B cell (primary cell): Measurements from ENCODE around the gene SLC25A18. TPM values are rescaled to one million over a fixed set of nuclear protein-coding genes. Genes with fewer than 3 reads are reported as not detected.

Experiments
- ATAC-seq: fragments of 200-7000 bp; cut with Tn5 transposase; one replicate; pipeline ENCODE4 v1.10.0; 2021; ENCODE audit warnings: low read depth, mild to moderate bottlenecking, moderate number of reproducible peaks, moderate library complexity
- CTCF ChIA-PET: fragments of 350-600 bp; sonication (Branson Sonifier 250); formaldehyde crosslinking; loops from one replicate; lab custom pipeline; 2021; ENCODE audit warnings: antibody characterized with exemption, inconsistent platforms; lab: Charles Lee
- POLR2A ChIA-PET: fragments of 350-600 bp; sonication (Branson Sonifier 250); formaldehyde crosslinking; loops from one replicate; lab custom pipeline; 2021; ENCODE audit warnings: antibody characterized with exemption; lab: Charles Lee
- DNase-seq: peaks from one replicate; pipeline ENCODE4 v3.0.0; 2013
- H2AFZ ChIP-seq: 2 replicates; pipeline ENCODE4 v1.6.1; 2012; ENCODE audit warnings: mild to moderate bottlenecking, low read depth, low read length; ENCODE audit not compliant: insufficient read depth, poor library complexity, severe bottlenecking
- H3K27ac ChIP-seq, 2 donors: 1 replicate in 1 of 2; 2 replicates in 1 of 2; pipeline ENCODE4 v1.5.1; 2012 to 2013; ENCODE audit warnings: low read length in 2 of 2, mild to moderate bottlenecking in 2 of 2, moderate library complexity in 1 of 2
- H3K27me3 ChIP-seq, 4 experiments: fragments of 200-600 bp in 1 of 4; sonication (generic) in 1 of 4; replicated peaks in 1 of 4; 1 replicate in 2 of 4; 2 replicates in 2 of 4; pipeline versions ENCODE4 v1.6.1 to v1.7.0; 2013 to 2016; ENCODE audit warnings: low read length in 3 of 4, mild to moderate bottlenecking in 2 of 4, mixed read lengths in 1 of 4, moderate library complexity in 1 of 4; ENCODE audit not compliant: insufficient read depth in 4 of 4, control insufficient read depth in 3 of 4; ENCODE audit errors: control extremely low read depth in 1 of 4
- H3K36me3 ChIP-seq, 2 experiments: replicated peaks in 1 of 2; 1 replicate in 1 of 2; 2 replicates in 1 of 2; pipeline versions ENCODE4 v1.6.1 to v1.7.1; 2013; ENCODE audit warnings: low read length in 1 of 2; ENCODE audit not compliant: insufficient read depth in 2 of 2, control insufficient read depth in 1 of 2; ENCODE audit errors: control extremely low read depth in 1 of 2, extremely low read depth in 1 of 2
- H3K4me1 ChIP-seq, 2 donors: fragments of 200-600 bp in 1 of 2; sonication (generic) in 1 of 2; 1 replicate in 1 of 2; 2 replicates in 1 of 2; pipeline versions ENCODE4 v1.5.1 to v1.6.1; 2013 to 2017; ENCODE audit warnings: low read length in 2 of 2; ENCODE audit not compliant: control insufficient read depth in 2 of 2, insufficient read depth in 2 of 2
- H3K4me2 ChIP-seq: replicated peaks from 2 replicates; pipeline ENCODE3; 2012; ENCODE audit warnings: mild to moderate bottlenecking, low read depth, low read length; ENCODE audit not compliant: poor library complexity, severe bottlenecking
- H3K4me3 ChIP-seq, 5 experiments: fragments of 200-600 bp in 1 of 5; sonication (generic) in 1 of 5; 1 replicate in 3 of 5; 2 replicates in 2 of 5; pipeline versions ENCODE4 v1.5.1 to v1.7.0; 2011 to 2016; ENCODE audit warnings: low read length in 4 of 5, mild to moderate bottlenecking in 4 of 5, low read depth in 2 of 5, control low read depth in 1 of 5, moderate library complexity in 1 of 5; ENCODE audit not compliant: insufficient read depth in 1 of 5; ENCODE audit errors: control extremely low read depth in 1 of 5, extremely low read depth in 1 of 5
- H3K79me2 ChIP-seq: fragments of 200-600 bp; sonication (generic); one replicate; pipeline ENCODE4 v1.6.0; 2016; ENCODE audit warnings: low read length; ENCODE audit not compliant: control insufficient read depth, insufficient read depth
- H3K9ac ChIP-seq: fragments of 200-600 bp; sonication (generic); 2 replicates; pipeline ENCODE4 v1.6.1; 2017; ENCODE audit warnings: mild to moderate bottlenecking, low read length, moderate library complexity
- H3K9me3 ChIP-seq, 3 donors: one replicate each; pipeline versions ENCODE4 v1.6.1 to v1.7.1; 2013; ENCODE audit warnings: low read length in 2 of 3; ENCODE audit not compliant: control insufficient read depth in 2 of 3, insufficient read depth in 1 of 3; ENCODE audit errors: control extremely low read depth in 1 of 3
- H4K20me1 ChIP-seq: 2 replicates; pipeline ENCODE4 v1.6.0; 2012; ENCODE audit warnings: mild to moderate bottlenecking, low read length; ENCODE audit not compliant: insufficient read depth, control insufficient read depth, poor library complexity, severe bottlenecking
- H3K27ac Mint-ChIP-seq: one replicate; pipeline ENCODE4 v1.8.0; 2021; ENCODE audit warnings: mixed read lengths
- H3K27me3 Mint-ChIP-seq: one replicate; pipeline ENCODE4 v1.8.0; 2021; ENCODE audit warnings: mixed read lengths
- H3K4me1 Mint-ChIP-seq: one replicate; pipeline ENCODE4 v1.8.0; 2021; ENCODE audit warnings: mixed read lengths
- H3K4me3 Mint-ChIP-seq: one replicate; pipeline ENCODE4 v1.8.0; 2021; ENCODE audit warnings: mixed read lengths
- H3K9me3 Mint-ChIP-seq: one replicate; pipeline ENCODE4 v1.8.0; 2022; ENCODE audit warnings: mixed read lengths; ENCODE audit not compliant: insufficient read depth
- EZH2 ChIP-seq: IDR thresholded peaks from 2 replicates; pipeline ENCODE4 v1.6.1; 2012; ENCODE audit warnings: borderline replicate concordance, low read depth, mild to moderate bottlenecking, moderate library complexity, low read length; ENCODE audit not compliant: insufficient read depth, poor library complexity, severe bottlenecking
- WGBS: methylation state at CpG from one replicate; pipeline ENCODE4 v1.1.5; 2013; ENCODE audit warnings: missing lambda C conversion rate; ENCODE audit not compliant: insufficient coverage; 5-methylcytosine and 5-hydroxymethylcytosine counted together
- intact Hi-C: fragments of 100-400 bp; cut with micrococcal nuclease; formaldehyde crosslinking; loops from one replicate; pipeline ENCODE4 v1.10.0; 2022
- polyA plus RNA-seq: library from polyadenylated mRNA; depleted of rRNA; stranded (reverse); fragments of >200 nt; gene quantifications from 2 replicates; pipeline ENCODE4 v1.2.3, GENCODE V29; 2012
- total RNA-seq, 2 donors: library from RNA; stranded (reverse); fragments of 120-200 nt in 1 of 2; gene quantifications; 1 replicate in 1 of 2; 2 replicates in 1 of 2; pipeline versions ENCODE4 v1.2.3 to v1.2.4, GENCODE V29; 2013 to 2022
- TF ChIP-seq, protein P1 (sequence below): fragments of 200-600 bp; IDR thresholded peaks from one replicate; pipeline ENCODE4 v1.8.0; 2022; ENCODE audit warnings: antibody characterized with exemption, mild to moderate bottlenecking

The SLC25A18 gene
- total and polyA plus RNA-seq, 2 donors (not counting 1 experiment from before 2014, with no cell fraction given) = not detected

DNA sequence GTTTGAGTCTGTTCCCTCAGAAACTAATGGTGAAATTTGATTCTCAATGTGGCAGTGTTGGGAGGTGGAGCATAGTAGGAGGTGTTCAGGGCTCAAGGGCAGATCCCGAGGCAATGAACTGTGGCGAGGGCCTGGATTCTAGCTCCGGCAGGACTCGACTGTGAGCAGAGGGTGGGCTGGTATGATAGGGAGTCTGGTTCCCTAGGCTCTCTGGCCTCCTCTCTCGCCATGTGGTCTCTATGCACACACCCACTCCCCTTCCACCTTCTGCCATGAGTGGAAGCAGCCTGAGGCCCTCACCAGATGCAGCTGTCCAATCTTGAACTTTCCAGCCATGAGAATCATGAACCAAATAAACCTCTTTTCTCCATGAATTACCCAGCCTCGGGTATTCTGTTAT lies 32.9 kb downstream of the SLC25A18 start:
- CTCF ChIA-PET = no interaction called here
- peaks cover 30% of the 10 kb centered on the region for H3K4me1 Mint-ChIP-seq
- peak overlapping the region; percentile 10 for H3K4me3 Mint-ChIP-seq

DNA sequence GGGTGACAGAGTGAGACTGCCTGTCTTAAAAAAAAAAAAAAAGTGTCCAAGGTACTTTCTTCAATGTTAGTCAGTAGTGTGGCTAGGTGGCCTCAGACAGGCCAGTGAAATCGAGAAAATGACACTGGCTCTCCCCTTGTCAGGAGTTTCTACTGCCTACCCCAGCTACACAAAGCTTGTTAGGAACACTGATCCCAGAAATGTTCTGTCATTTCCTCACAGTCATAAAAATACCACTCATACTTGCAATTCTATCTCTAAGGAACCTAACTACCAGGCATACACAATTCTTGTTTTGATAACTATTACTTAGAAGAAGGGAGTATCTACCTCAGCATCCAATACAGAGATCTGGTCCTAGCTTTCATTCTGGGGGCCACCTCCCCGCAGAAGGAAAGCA lies 33.9 kb downstream of the SLC25A18 start:
- ATAC-seq (no peak), DNase-seq (no peak)
- Mint-ChIP-seq H3K27ac (no peak overlapping the region), H3K4me1 (peaks cover 30% of the 10 kb centered on the region), H3K4me3 (no peak overlapping the region), H3K27me3 (no peaks in the 10 kb centered on the region), H3K9me3 (no peaks in the 10 kb centered on the region)
- H3K4me3 ChIP-seq = no peak overlapping the region
- peaks cover 26 to 27% of the 10 kb centered on the region in 2 donors for H3K4me1 ChIP-seq
- peaks cover 0 to 5% (median 5%) of the 10 kb centered on the region in 3 donors for H3K9me3 ChIP-seq
- H3K9ac ChIP-seq = no peak overlapping the region
- 94% methylated on average over 2 of the region's 2 CpGs for WGBS
- no peak for TF ChIP-seq EZH2
- TF ChIP-seq, protein P1, sequence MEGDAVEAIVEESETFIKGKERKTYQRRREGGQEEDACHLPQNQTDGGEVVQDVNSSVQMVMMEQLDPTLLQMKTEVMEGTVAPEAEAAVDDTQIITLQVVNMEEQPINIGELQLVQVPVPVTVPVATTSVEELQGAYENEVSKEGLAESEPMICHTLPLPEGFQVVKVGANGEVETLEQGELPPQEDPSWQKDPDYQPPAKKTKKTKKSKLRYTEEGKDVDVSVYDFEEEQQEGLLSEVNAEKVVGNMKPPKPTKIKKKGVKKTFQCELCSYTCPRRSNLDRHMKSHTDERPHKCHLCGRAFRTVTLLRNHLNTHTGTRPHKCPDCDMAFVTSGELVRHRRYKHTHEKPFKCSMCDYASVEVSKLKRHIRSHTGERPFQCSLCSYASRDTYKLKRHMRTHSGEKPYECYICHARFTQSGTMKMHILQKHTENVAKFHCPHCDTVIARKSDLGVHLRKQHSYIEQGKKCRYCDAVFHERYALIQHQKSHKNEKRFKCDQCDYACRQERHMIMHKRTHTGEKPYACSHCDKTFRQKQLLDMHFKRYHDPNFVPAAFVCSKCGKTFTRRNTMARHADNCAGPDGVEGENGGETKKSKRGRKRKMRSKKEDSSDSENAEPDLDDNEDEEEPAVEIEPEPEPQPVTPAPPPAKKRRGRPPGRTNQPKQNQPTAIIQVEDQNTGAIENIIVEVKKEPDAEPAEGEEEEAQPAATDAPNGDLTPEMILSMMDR = no peak
- H4K20me1 ChIP-seq = peaks cover 48% of the 10 kb centered on the region
- H3K4me2 ChIP-seq = no peak overlapping the region
- ChIA-PET CTCF (no interaction called here), POLR2A (interaction anchor here (0.7 kb wide), 1 partner anchor 41 kb away, joined by 3 read pairs; the partner anchor contains the start of gene BCL2L13)
- H3K36me3 ChIP-seq = peaks cover 3 to 62% of the 10 kb centered on the region in 2 experiments
- no peak overlapping the region for H2AFZ ChIP-seq
- intact Hi-C loops = no loop called here
- H3K27ac ChIP-seq = no peak overlapping the region
- no peaks in the 10 kb centered on the region for H3K27me3 ChIP-seq
- no peaks in the 10 kb centered on the region for H3K79me2 ChIP-seq

More for the DNA sequence above, 32.9 kb downstream of the SLC25A18 start:
- POLR2A ChIA-PET = no interaction called here
- no peaks in the 10 kb centered on the region for H3K27me3 ChIP-seq
- intact Hi-C loops = no loop called here
- peaks cover 26 to 27% of the 10 kb centered on the region in 2 donors for H3K4me1 ChIP-seq
- H3K36me3 ChIP-seq = peaks cover 3 to 68% of the 10 kb centered on the region in 2 experiments
- 96% methylated on average over 4 of the region's 6 CpGs for WGBS
- no peak overlapping the region for H3K27ac Mint-ChIP-seq
- DNase-seq (no peak), ATAC-seq (no peak)
- H3K27ac ChIP-seq = no peak overlapping the region
- H3K4me2 ChIP-seq = no peak overlapping the region
- peaks cover 0 to 5% (median 5%) of the 10 kb centered on the region in 3 donors for H3K9me3 ChIP-seq
- peaks cover 41% of the 10 kb centered on the region for H4K20me1 ChIP-seq
- no peak for TF ChIP-seq EZH2
- TF ChIP-seq, protein P1 = no peak
- H3K79me2 ChIP-seq = no peaks in the 10 kb centered on the region
- H3K9ac ChIP-seq = no peak overlapping the region
- H3K4me3 ChIP-seq = no peak overlapping the region
- no peaks in the 10 kb centered on the region for H3K27me3 Mint-ChIP-seq
- no peak overlapping the region for H2AFZ ChIP-seq
- H3K9me3 Mint-ChIP-seq = no peaks in the 10 kb centered on the region
